Mononuclear cell (primary cell): ENCODE measurements around the gene C16orf89. TPM values are rescaled to one million over a fixed set of nuclear protein-coding genes. Genes with fewer than 3 reads are reported as not detected.

Source experiments
- H3K27me3 ChIP-seq: 2 replicates; pipeline ENCODE4 v1.6.0; 2011; ENCODE audit warnings: low read length, control low read depth; ENCODE audit not compliant: insufficient read depth
- H3K4me1 ChIP-seq: 2 replicates; pipeline ENCODE4 v1.5.1; 2011; ENCODE audit warnings: mild to moderate bottlenecking, low read length, control low read depth; ENCODE audit not compliant: insufficient read depth
- H3K4me3 ChIP-seq: 2 replicates; pipeline ENCODE4 v1.5.1; 2011; ENCODE audit warnings: mild to moderate bottlenecking, low read length, moderate library complexity
- H3K9me3 ChIP-seq: 2 replicates; pipeline ENCODE4 v1.5.1; 2011; ENCODE audit warnings: low read depth, mild to moderate bottlenecking, control low read depth, low read length
- total RNA-seq: library from RNA; depleted of rRNA; stranded (reverse); fragments of >200 nt; gene quantifications from one replicate; pipeline ENCODE4 v1.2.3, GENCODE V29; 2012

The C16orf89 gene
- total RNA-seq, 1 donor = not detected

- H3K4me1 ChIP-seq = no peaks in the 10 kb centered on the region
- no peaks in the 10 kb centered on the region for H3K9me3 ChIP-seq
- no peaks in the 10 kb centered on the region for H3K27me3 ChIP-seq
- H3K4me3 ChIP-seq = no peak overlapping the region
Observed at GRCh38 chr16:5015351-5015750, 50.4 kb downstream of the C16orf89 start.

GRCh38 chr16:5012887-5013286, 52.9 kb downstream of the C16orf89 start:
- Histone ChIP-seq H3K9me3 (no peaks in the 10 kb centered on the region), H3K4me3 (no peak overlapping the region), H3K27me3 (no peaks in the 10 kb centered on the region), H3K4me1 (no peaks in the 10 kb centered on the region)

GRCh38 chr16:5011637-5012036, 54.1 kb downstream of the C16orf89 start:
- H3K27me3 ChIP-seq = no peaks in the 10 kb centered on the region
- no peaks in the 10 kb centered on the region for H3K4me1 ChIP-seq
- no peak overlapping the region for H3K4me3 ChIP-seq
- no peaks in the 10 kb centered on the region for H3K9me3 ChIP-seq

- Histone ChIP-seq H3K4me3 (no peak overlapping the region), H3K9me3 (no peaks in the 10 kb centered on the region), H3K4me1 (no peaks in the 10 kb centered on the region), H3K27me3 (no peaks in the 10 kb centered on the region)
Observed at GRCh38 chr16:5010576-5011329, 55.0 kb downstream of the C16orf89 start.

- Histone ChIP-seq H3K9me3 (no peaks in the 10 kb centered on the region), H3K27me3 (no peaks in the 10 kb centered on the region), H3K4me1 (no peaks in the 10 kb centered on the region), H3K4me3 (no peak overlapping the region)
Observed at GRCh38 chr16:5008311-5008731, 57.4 kb downstream of the C16orf89 start.

GRCh38 chr16:5007256-5007655, 58.5 kb downstream of the C16orf89 start:
- H3K9me3 ChIP-seq = no peaks in the 10 kb centered on the region
- H3K4me1 ChIP-seq = no peaks in the 10 kb centered on the region
- H3K4me3 ChIP-seq = no peak overlapping the region
- H3K27me3 ChIP-seq = no peaks in the 10 kb centered on the region

GRCh38 chr16:5006348-5007193, 59.2 kb downstream of the C16orf89 start:
- Histone ChIP-seq H3K4me1 (no peaks in the 10 kb centered on the region), H3K4me3 (no peak overlapping the region), H3K27me3 (no peaks in the 10 kb centered on the region), H3K9me3 (no peaks in the 10 kb centered on the region)

GRCh38 chr16:5005916-5006315, 59.8 kb downstream of the C16orf89 start:
- H3K27me3 ChIP-seq = no peaks in the 10 kb centered on the region
- no peak overlapping the region for H3K4me3 ChIP-seq
- H3K9me3 ChIP-seq = no peaks in the 10 kb centered on the region
- no peaks in the 10 kb centered on the region for H3K4me1 ChIP-seq

- Histone ChIP-seq H3K27me3 (no peaks in the 10 kb centered on the region), H3K4me1 (no peaks in the 10 kb centered on the region), H3K9me3 (no peaks in the 10 kb centered on the region), H3K4me3 (no peak overlapping the region)
Observed at GRCh38 chr16:5004311-5004710, 61.4 kb downstream of the C16orf89 start.

- H3K9me3 ChIP-seq = no peaks in the 10 kb centered on the region
Observed at GRCh38 chr16:5003828-5004227, 61.9 kb downstream of the C16orf89 start.

GRCh38 chr16:5003211-5003610, 62.5 kb downstream of the C16orf89 start:
- no peak overlapping the region for H3K4me3 ChIP-seq
- H3K4me1 ChIP-seq = no peaks in the 10 kb centered on the region
- no peaks in the 10 kb centered on the region for H3K27me3 ChIP-seq
- H3K9me3 ChIP-seq = no peaks in the 10 kb centered on the region

More at GRCh38 chr16:5003828-5004227, 61.9 kb downstream of the C16orf89 start:
- no peak overlapping the region for H3K4me3 ChIP-seq
- no peaks in the 10 kb centered on the region for H3K27me3 ChIP-seq
- no peaks in the 10 kb centered on the region for H3K4me1 ChIP-seq

- no peaks in the 10 kb centered on the region for H3K9me3 ChIP-seq
- no peaks in the 10 kb centered on the region for H3K27me3 ChIP-seq
- no peak overlapping the region for H3K4me3 ChIP-seq
- H3K4me1 ChIP-seq = no peaks in the 10 kb centered on the region
Observed at GRCh38 chr16:5002699-5003143, 63.0 kb downstream of the C16orf89 start.

GRCh38 chr16:5001986-5002385, 63.8 kb downstream of the C16orf89 start:
- Histone ChIP-seq H3K27me3 (no peaks in the 10 kb centered on the region), H3K4me3 (no peak overlapping the region), H3K4me1 (no peaks in the 10 kb centered on the region), H3K9me3 (no peaks in the 10 kb centered on the region)

GRCh38 chr16:5001571-5001970, 64.2 kb downstream of the C16orf89 start:
- H3K9me3 ChIP-seq = no peaks in the 10 kb centered on the region
- no peaks in the 10 kb centered on the region for H3K4me1 ChIP-seq
- no peaks in the 10 kb centered on the region for H3K27me3 ChIP-seq

GRCh38 chr16:5000573-5001001, 65.2 kb downstream of the C16orf89 start:
- no peaks in the 10 kb centered on the region for H3K27me3 ChIP-seq
- no peaks in the 10 kb centered on the region for H3K9me3 ChIP-seq
- H3K4me1 ChIP-seq = no peaks in the 10 kb centered on the region
- H3K4me3 ChIP-seq = no peak overlapping the region

More at GRCh38 chr16:5001571-5001970, 64.2 kb downstream of the C16orf89 start:
- no peak overlapping the region for H3K4me3 ChIP-seq
